ENCODE data around the gene PGRMC1. TPM values are rescaled to one million over a fixed set of nuclear protein-coding genes. Genes with fewer than 3 reads are reported as not detected.

PGRMC1 gene
- total RNA-seq, 2 donors from 2014 or later: 156 to 171 TPM

DNA sequence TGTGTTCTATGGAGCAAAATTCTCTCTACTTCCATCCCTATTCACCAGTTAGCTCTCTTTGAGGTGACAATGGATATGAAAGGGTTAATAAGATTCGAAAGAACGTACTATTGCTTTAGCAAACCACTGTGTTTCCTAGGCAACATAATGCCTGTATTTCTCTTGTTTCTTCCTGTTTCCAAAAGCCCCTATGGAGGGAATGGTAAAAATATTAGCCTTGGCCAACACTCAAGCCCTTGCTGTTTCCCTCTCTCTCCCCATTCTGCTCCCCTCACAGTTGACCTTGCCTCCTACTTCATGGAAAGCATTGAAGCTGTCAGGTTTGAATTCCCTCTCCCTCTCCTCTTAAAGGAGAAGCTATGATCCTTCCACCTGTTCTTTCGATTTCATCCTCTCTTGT is 9.6 kb upstream of the PGRMC1 start:
- intact Hi-C loops (cut with DNase I): no loop called here
- no peak for TF ChIP-seq POLR2A (IDR thresholded peaks at IDR 0.05)
- TF ChIP-seq POLR2AphosphoS5 (IDR thresholded peaks at IDR 0.05): no peak
- TF ChIP-seq, protein P1, sequence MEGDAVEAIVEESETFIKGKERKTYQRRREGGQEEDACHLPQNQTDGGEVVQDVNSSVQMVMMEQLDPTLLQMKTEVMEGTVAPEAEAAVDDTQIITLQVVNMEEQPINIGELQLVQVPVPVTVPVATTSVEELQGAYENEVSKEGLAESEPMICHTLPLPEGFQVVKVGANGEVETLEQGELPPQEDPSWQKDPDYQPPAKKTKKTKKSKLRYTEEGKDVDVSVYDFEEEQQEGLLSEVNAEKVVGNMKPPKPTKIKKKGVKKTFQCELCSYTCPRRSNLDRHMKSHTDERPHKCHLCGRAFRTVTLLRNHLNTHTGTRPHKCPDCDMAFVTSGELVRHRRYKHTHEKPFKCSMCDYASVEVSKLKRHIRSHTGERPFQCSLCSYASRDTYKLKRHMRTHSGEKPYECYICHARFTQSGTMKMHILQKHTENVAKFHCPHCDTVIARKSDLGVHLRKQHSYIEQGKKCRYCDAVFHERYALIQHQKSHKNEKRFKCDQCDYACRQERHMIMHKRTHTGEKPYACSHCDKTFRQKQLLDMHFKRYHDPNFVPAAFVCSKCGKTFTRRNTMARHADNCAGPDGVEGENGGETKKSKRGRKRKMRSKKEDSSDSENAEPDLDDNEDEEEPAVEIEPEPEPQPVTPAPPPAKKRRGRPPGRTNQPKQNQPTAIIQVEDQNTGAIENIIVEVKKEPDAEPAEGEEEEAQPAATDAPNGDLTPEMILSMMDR (IDR thresholded peaks at IDR 0.05): no peak
- 28% methylated on average over 3 of the region's 3 CpGs for WGBS

DNA sequence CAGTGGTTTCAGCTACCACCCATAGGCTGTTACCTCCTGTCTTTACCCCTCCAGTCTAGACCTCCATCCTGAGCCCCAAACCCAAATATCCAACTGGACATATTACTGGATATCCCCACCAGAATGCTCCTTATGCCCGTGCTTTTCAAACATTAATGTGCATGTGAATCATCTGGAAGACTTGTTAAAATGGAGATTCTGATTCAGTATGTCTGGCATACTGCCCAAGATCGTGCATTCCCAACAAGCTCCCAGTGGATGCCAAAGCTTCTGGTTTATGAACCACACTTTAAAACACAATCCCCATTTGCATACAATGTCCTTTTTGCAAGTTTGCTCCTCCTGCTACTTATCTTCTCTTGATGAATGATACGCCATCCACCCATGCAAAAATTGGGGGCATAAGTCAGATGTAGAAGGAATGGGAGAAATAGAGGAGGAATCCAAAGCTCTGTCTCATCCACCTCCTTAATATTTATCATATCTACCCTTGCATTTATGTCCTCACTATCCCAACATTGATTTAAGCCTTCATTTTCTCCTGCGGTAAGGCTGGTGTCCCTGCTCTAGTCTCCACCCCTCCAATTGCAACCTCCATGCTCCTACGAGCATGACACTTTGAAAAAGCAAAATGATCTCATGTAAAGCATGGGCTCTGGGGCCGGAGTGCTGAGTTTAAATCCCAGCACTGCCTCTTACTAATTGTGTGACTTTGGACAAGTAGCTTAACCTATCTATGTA is 7.4 kb upstream of the PGRMC1 start:
- TF ChIP-seq POLR2A (IDR thresholded peaks at IDR 0.05) (no peak), POLR2AphosphoS5 (IDR thresholded peaks at IDR 0.05) (no peak)
- TF ChIP-seq, protein P1 (IDR thresholded peaks at IDR 0.05): no peak
- Histone ChIP-seq H3K36me3 (no peaks in the 10 kb centered on the region), H3K27me3 (replicated peaks; ENCODE audit: insufficient read depth) (no peaks in the 10 kb centered on the region), H3K4me3 (no peak overlapping the region), H3K27ac (no peak overlapping the region), H3K9me3 (no peaks in the 10 kb centered on the region), H3K4me1 (replicated peaks) (no peaks in the 10 kb centered on the region)
- intact Hi-C loops (cut with DNase I): no loop called here
- no peak for DNase-seq (ENCODE audit: low spot score)
- WGBS: 66% methylated on average over 6 of the region's 6 CpGs

More for the DNA sequence above, 9.6 kb upstream of the PGRMC1 start:
- Histone ChIP-seq H3K27ac (no peak overlapping the region), H3K36me3 (no peaks in the 10 kb centered on the region), H3K4me3 (no peak overlapping the region), H3K27me3 (replicated peaks; ENCODE audit: insufficient read depth) (no peaks in the 10 kb centered on the region), H3K4me1 (replicated peaks) (no peaks in the 10 kb centered on the region), H3K9me3 (no peaks in the 10 kb centered on the region)
- DNase-seq (ENCODE audit: low spot score): no peak

DNA sequence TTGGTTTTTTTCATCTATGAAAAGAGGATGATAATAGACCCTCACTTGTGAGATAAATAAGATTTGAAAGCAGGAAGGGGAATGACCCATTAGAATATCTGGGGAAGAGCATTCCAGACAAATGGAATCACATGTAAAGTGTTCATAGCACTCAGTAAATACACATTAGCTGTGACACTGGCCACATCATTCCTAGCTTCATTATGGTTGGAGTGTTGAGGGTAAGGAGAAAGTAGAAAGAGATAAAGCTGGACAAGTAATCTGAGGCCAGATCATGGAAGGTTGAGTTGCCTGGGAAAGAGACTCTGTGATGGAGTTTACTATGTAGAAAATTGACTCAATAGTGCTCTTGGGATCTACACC is 6.9 kb upstream of the PGRMC1 start:
- H3K27ac ChIP-seq: no peak overlapping the region
- DNase-seq (ENCODE audit: low spot score): no peak
- H3K36me3 ChIP-seq: no peaks in the 10 kb centered on the region
- TF ChIP-seq POLR2A (IDR thresholded peaks at IDR 0.05) (no peak), POLR2AphosphoS5 (IDR thresholded peaks at IDR 0.05) (no peak)
- TF ChIP-seq, protein P1 (IDR thresholded peaks at IDR 0.05): no peak
- intact Hi-C loops (cut with DNase I): no loop called here
- no peak overlapping the region for H3K4me3 ChIP-seq
- H3K9me3 ChIP-seq: no peaks in the 10 kb centered on the region
- no peaks in the 10 kb centered on the region for H3K27me3 ChIP-seq (replicated peaks; ENCODE audit: insufficient read depth)
- no peaks in the 10 kb centered on the region for H3K4me1 ChIP-seq (replicated peaks)

DNA sequence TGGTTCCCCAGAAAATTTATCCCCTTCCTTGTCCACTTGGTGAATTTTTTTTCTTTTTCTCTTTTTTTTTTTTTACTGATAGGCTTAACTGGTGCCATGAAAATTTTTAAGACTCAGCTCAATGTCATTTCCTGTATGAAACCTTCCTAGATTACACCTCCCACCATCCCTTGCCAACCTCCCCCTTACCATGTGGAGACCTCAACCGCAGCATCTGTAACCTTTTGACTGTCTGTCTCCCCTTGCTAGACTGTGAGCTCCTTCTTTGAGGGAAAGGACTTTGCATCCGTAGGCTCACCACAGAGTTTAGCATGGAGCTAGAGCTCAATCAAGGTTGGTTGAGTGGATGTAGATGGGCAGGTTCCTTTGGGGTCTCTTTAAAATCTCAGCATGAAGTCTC is 5.2 kb upstream of the PGRMC1 start:
- H3K36me3 ChIP-seq: no peaks in the 10 kb centered on the region
- WGBS: 81% methylated on average over 2 of the region's 2 CpGs
- DNase-seq (ENCODE audit: low spot score): no peak
- H3K27me3 ChIP-seq (replicated peaks; ENCODE audit: insufficient read depth): no peaks in the 10 kb centered on the region
- TF ChIP-seq POLR2A (IDR thresholded peaks at IDR 0.05): no peak
- TF ChIP-seq, protein P1 (IDR thresholded peaks at IDR 0.05): no peak
- TF ChIP-seq POLR2AphosphoS5 (IDR thresholded peaks at IDR 0.05): no peak
- H3K4me1 ChIP-seq (replicated peaks): no peaks in the 10 kb centered on the region
- intact Hi-C loops (cut with DNase I): loop anchor here (10.0 kb wide), 1 partner anchor 174 kb away; no protein-coding TSS in a partner anchor
- no peak overlapping the region for H3K27ac ChIP-seq
- no peak overlapping the region for H3K4me3 ChIP-seq
- no peaks in the 10 kb centered on the region for H3K9me3 ChIP-seq

DNA sequence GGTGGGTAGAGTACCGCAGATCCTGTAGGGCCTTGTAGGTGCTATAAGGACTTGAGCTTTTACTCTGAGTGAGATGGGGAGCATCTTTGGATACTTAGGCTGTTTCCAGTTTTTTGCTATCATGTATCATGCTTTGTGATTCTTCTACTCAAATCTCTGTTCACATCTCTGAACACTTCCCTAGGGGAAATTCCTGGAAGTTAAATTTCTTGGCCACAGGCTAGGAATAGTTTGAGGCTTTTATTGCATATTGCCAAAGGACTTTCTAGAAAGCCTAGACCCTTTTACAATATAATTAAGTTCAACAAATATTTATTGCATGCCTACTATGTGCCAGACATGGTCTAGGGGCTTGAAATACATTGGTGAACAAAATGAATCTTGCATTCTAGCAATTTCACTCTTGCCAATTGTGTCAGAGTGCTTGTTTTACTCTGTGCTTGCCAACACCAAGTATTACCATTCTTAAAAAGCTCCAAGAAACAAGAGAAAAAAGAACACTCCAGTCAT is 4.1 kb upstream of the PGRMC1 start:
- H3K36me3 ChIP-seq: no peaks in the 10 kb centered on the region
- no peak for DNase-seq (ENCODE audit: low spot score)
- intact Hi-C loops (cut with DNase I): loop anchor here (10.0 kb wide), 1 partner anchor 173 kb away; no protein-coding TSS in a partner anchor
- H3K27me3 ChIP-seq (replicated peaks; ENCODE audit: insufficient read depth): no peaks in the 10 kb centered on the region
- H3K9me3 ChIP-seq: no peaks in the 10 kb centered on the region
- WGBS: 100% methylated on average over 1 of the region's 1 CpG
- H3K27ac ChIP-seq: no peak overlapping the region
- H3K4me1 ChIP-seq (replicated peaks): no peaks in the 10 kb centered on the region
- TF ChIP-seq POLR2AphosphoS5 (IDR thresholded peaks at IDR 0.05) (no peak), POLR2A (IDR thresholded peaks at IDR 0.05) (no peak)
- TF ChIP-seq, protein P1 (IDR thresholded peaks at IDR 0.05): no peak
- no peak overlapping the region for H3K4me3 ChIP-seq

Data from prostate gland (tissue), 2 donors.